GM18498 (cell line): ENCODE results near the gene TSPAN2.

Experiments
- ATAC-seq: cut with Tn5 transposase; IDR thresholded peaks from one replicate; pipeline ENCODE4 v1.9.1; 2021; ENCODE audit warnings: mild to moderate bottlenecking, moderate library complexity; ENCODE audit not compliant: unreplicated experiment

Gene TSPAN2

GRCh38 chr1:115089420-115090185, at the start of gene TSPAN2:
TSS of gene TSPAN2 (minus strand) at chr1:115089503. CDS start at chr1:115089432, 71 bp downstream.
- ATAC-seq, result no peak

- ATAC-seq, result peak; percentile 91
Measured at GRCh38 chr1:115138973-115139372, 49.7 kb upstream of the TSPAN2 start.

- no peak for ATAC-seq
Measured at GRCh38 chr1:115138271-115138670, 49.0 kb upstream of the TSPAN2 start.

GRCh38 chr1:115137191-115137590, 47.9 kb upstream of the TSPAN2 start:
- ATAC-seq, result no peak

- no peak for ATAC-seq
Measured at GRCh38 chr1:115136706-115137105, 47.4 kb upstream of the TSPAN2 start.

GRCh38 chr1:115136106-115136505, 46.8 kb upstream of the TSPAN2 start:
- ATAC-seq, result no peak

GRCh38 chr1:115135681-115136080, 46.4 kb upstream of the TSPAN2 start:
- no peak for ATAC-seq

GRCh38 chr1:115134850-115135480, 45.7 kb upstream of the TSPAN2 start:
- no peak for ATAC-seq

- ATAC-seq, result no peak
Measured at GRCh38 chr1:115134231-115134630, 44.9 kb upstream of the TSPAN2 start.

- no peak for ATAC-seq
Measured at GRCh38 chr1:115133440-115133839, 44.1 kb upstream of the TSPAN2 start.

- no peak for ATAC-seq
Measured at GRCh38 chr1:115130786-115131185, 41.5 kb upstream of the TSPAN2 start.

GRCh38 chr1:115129071-115129640, 39.9 kb upstream of the TSPAN2 start:
- ATAC-seq, result no peak

- no peak for ATAC-seq
Measured at GRCh38 chr1:115127539-115127938, 38.2 kb upstream of the TSPAN2 start.

GRCh38 chr1:115126516-115126915, 37.2 kb upstream of the TSPAN2 start:
- no peak for ATAC-seq

- ATAC-seq, result no peak
Measured at GRCh38 chr1:115123116-115123515, 33.8 kb upstream of the TSPAN2 start.

- no peak for ATAC-seq
Measured at GRCh38 chr1:115121793-115122192, 32.5 kb upstream of the TSPAN2 start.

- ATAC-seq, result no peak
Measured at GRCh38 chr1:115120296-115120695, 31.0 kb upstream of the TSPAN2 start.

- ATAC-seq, result no peak
Measured at GRCh38 chr1:115118611-115119010, 29.3 kb upstream of the TSPAN2 start.

- ATAC-seq, result no peak
Measured at GRCh38 chr1:115118086-115118485, 28.8 kb upstream of the TSPAN2 start.

- ATAC-seq, result no peak
Measured at GRCh38 chr1:115117298-115117697, 28.0 kb upstream of the TSPAN2 start.

GRCh38 chr1:115116512-115116911, 27.2 kb upstream of the TSPAN2 start:
- no peak for ATAC-seq

GRCh38 chr1:115115521-115116161, 26.3 kb upstream of the TSPAN2 start:
- no peak for ATAC-seq
